Stimulated activated CD8-positive, alpha-beta memory T cell treated with anti-CD3 and anti-CD28 coated beads, Interleukin-15, amount 100 ng/mL, for 1 hour (primary cell): ENCODE results near the gene C2CD5.
"Not testable (repeated sequence)": the region's sequence is repeated elsewhere in the genome, so short reads cannot be mapped to it uniquely, and the experiment has no call there.

ENCODE experiments used
- DNase-seq: peaks from one replicate; pipeline ENCODE4 v3.0.0-alpha.2; 2020; ENCODE audit warnings: low read depth

C2CD5 gene

DNA sequence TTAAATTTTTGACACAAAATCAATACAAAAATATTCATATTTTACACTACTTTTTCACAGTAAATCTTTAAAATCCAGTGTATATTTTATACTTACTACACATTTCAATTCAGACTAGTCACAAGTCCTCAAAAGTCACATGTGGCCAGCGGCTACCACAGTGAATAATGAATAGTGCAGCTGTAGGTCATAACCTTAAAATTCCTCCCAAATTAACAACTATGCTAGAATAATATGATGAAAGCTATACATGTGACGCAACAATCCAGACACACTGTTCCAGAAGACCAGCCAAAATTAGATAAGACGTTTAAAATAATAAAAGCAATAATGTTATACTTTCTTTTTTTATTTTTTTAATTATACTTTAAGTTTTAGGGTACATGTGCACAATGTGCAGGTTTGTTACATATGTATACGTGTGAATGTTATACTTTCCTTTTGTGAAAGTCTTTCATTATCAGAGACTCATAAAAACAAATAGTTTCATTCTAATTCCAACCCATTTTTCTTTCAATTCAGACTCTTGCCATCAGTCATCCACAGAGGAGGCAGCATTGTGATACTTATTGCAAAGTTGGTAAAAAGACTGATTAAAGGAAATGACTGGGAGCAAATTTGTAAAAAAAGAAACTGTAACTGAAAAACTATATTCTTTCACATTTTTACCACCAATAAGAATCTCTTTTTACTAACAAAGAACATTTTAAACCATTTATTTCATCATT is 67.0 kb downstream of the C2CD5 start:
- no peak for DNase-seq

DNA sequence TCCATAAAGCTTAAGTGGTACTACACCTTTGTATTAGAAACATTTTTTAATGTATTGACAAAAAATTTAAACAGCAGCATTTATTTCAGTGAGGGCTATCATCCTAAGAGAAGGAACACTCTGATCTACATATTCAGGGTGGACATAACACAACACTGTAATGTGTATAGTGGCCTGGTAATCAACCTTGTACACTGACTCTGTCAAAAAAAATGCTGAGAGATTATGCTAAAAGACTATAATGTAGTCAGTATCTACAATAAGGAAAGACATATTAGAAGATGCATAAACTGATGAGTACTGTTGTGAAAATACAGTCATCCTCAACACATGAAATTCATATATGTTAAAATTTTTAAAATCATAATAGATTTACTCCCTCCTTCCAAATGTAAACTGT is 68.2 kb downstream of the C2CD5 start:
- DNase-seq: no peak

DNA sequence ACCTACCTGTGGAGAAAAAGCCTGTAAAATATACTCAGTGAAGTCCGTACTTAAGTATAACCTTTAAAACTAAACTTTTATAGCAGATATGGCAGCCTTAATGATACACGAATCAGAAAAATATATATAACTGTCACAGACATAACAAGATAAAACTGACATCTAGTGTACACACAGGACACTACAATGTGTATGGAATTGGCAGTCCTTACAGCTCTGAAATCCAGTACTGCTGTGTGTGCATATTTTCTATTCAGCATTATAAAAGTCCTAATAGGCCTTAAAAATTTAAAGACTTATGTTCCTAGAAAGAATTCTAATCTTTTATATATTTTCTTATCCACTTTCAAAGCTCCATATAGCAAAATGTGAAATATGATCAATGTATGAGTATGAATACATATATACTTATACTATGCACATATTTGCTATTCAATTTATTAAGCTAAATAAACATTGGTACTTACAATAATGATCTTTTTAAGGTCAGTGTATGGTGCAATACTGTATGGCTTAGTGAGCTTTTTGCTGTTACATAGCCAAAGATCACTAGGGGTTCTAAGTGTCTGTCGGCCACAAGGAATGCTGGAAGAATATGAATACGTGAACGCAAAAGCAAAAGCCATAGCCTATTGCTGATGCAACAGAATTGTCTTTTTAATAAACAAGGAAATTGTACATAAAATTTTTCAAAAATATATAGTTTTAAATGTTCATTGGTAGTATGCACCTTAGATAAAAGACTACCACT is 69.2 kb downstream of the C2CD5 start:
- no peak for DNase-seq

DNA sequence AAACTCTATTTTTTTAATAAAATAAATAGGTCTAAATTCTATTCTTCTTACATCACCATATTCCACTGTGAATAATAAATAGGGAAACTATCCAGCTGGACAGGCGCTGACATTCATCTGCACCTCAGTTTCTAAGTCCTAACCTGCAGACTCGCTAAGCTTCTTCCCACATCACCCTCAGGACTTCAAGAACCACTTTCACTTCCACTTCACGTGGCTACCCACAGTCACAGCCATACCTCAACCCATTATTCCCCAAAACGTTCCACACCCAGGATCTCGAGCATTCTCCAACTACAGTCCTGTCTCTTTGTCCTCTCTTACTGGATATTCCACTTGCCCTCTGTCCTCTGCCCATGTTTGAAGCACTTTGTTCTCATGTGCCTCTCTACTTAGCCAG is 71.1 kb downstream of the C2CD5 start:
- DNase-seq: no peak

GRCh38 chr12:22467190-22467589 is 77.2 kb downstream of the C2CD5 start:
- DNase-seq: no peak

DNA sequence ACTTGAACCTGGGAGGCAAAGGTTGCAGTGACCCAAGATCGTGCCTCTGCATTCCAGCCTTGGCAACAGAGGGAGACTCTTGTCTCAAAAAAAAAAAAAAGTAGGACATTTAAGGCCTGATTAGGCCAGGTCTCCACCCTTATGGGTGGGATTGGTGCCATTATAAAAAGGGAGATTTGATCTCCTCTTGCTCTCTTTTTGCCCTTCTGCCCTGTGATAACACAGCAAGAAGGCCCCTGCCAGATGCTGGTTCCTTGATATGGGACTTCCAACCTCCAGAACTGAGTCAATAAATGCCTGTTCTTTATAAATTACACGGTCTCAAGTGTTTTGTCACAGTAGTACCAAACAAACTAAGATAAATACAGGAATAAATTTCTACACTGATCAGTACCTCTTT is 81.0 kb downstream of the C2CD5 start:
- no peak for DNase-seq

GRCh38 chr12:22461786-22462185 is 82.6 kb downstream of the C2CD5 start:
- no peak for DNase-seq

- no peak for DNase-seq
Observed at GRCh38 chr12:22459838-22460490, 84.4 kb downstream of the C2CD5 start.

GRCh38 chr12:22458298-22458937 is 85.9 kb downstream of the C2CD5 start:
- no peak for DNase-seq

GRCh38 chr12:22457085-22457484 is 87.3 kb downstream of the C2CD5 start:
- DNase-seq: no peak

DNA sequence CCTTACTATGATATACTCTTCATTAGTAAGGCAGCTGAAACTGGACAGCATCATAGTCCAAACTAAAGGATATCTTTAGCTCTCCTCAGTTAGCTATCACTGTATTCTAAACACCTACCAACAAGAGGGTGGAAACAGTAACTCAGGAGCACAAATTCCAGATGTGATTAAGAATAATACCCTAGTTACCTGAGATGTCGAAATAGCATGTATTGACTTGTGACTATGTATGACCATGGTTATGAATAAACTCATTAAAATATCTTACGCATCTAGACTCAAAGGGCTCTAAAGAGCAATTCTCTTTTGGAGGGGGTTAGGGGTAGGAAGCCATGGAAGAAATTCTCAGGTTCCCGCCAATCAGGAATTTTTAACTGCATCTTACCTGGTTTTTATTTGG is 90.8 kb downstream of the C2CD5 start:
- no peak for DNase-seq

DNA sequence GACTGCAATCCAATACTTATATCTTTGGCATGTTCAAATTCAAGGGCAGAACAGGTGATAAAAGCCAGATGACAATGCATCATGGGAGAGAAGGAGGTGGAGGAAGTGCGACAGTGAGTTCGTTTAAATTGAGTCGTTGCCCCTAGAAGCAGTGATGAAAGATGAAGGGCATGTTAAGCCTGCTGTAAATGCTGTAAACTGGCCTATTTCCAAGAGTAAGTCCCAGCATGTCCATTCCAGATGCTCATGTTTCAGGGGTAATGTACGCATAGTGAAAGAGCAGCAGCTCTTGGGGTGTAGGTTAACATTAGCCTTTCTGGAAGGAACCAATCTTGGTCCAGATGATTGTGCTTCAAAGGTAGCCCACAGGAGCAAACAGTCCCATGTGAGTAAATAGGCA is 97.1 kb downstream of the C2CD5 start:
- no peak for DNase-seq

GRCh38 chr12:22444317-22444665 is 100.1 kb downstream of the C2CD5 start:
- DNase-seq: not testable (repeated sequence)

GRCh38 chr12:22443379-22444316 is 100.7 kb downstream of the C2CD5 start:
- peak; percentile 14 for DNase-seq

- no peak for DNase-seq
Observed at GRCh38 chr12:22437031-22437806, 107.1 kb downstream of the C2CD5 start.

GRCh38 chr12:22435583-22435982 is 108.8 kb downstream of the C2CD5 start:
- no peak for DNase-seq

- no peak for DNase-seq
Observed at GRCh38 chr12:22431693-22432251, 112.6 kb downstream of the C2CD5 start.

DNA sequence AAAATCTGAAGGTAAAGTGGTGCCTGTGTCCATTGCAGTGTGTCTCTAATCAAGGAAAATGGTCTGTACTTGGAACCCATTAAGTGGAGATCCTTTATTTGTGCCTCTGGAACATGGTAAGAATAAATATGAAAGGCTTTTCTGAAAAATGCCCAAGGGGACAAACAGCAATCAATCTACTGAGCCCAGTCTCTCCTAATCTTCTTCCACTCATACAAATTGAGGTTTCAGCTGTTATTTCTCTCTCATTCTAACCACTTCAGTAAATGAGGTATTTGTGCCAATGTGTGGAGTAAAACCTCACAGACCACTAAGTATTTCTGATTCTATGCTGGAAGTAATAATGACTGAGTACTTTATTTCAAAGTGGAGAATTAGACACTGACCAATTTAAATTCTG is 127.5 kb downstream of the C2CD5 start:
- DNase-seq: no peak

GRCh38 chr12:22415342-22416309 is 128.7 kb downstream of the C2CD5 start:
- DNase-seq: no peak
